HFFc6 (cell line): Measurements from ENCODE around the gene ELF2. TPM values are rescaled to one million over a fixed set of nuclear protein-coding genes. Genes with fewer than 3 reads are reported as not detected.
"Not testable (repeated sequence)": the region's sequence is repeated elsewhere in the genome, so short reads cannot be mapped to it uniquely, and the experiment has no call there.

ENCODE experiments used
- DNase-seq: peaks from one replicate; pipeline ENCODE4 v3.0.0-alpha.2; 2018
- H3K27ac Mint-ChIP-seq: 2 replicates; pipeline ENCODE4 v1.8.0; 2020; ENCODE audit warnings: mild to moderate bottlenecking, mixed read lengths
- H3K27me3 Mint-ChIP-seq: 2 replicates; pipeline ENCODE4 v1.8.0; 2021; ENCODE audit warnings: mild to moderate bottlenecking, moderate library complexity, mixed read lengths; ENCODE audit not compliant: insufficient read depth
- H3K36me3 Mint-ChIP-seq: 2 replicates; pipeline ENCODE4 v1.8.0; 2021; ENCODE audit warnings: low read depth, mixed read lengths
- H3K4me1 Mint-ChIP-seq: 2 replicates; pipeline ENCODE4 v1.8.0; 2020; ENCODE audit warnings: low read depth, mixed read lengths
- H3K4me3 Mint-ChIP-seq: 2 replicates; pipeline ENCODE4 v1.8.0; 2020; ENCODE audit warnings: mild to moderate bottlenecking, moderate library complexity, mixed read lengths
- H3K9me3 Mint-ChIP-seq: 2 replicates; pipeline ENCODE4 v1.8.0; 2020; ENCODE audit warnings: mild to moderate bottlenecking, mixed read lengths
- total RNA-seq, 6 experiments: library from RNA; stranded (reverse); fragmentation: NEBNext Ultra II Directional; extraction: Animal tissue kit (Norgen Biotek cat#: 25700); gene quantifications; 2 replicates in 1 of 6; 3 replicates in 5 of 6; pipeline ENCODE4 v1.2.3, GENCODE V29; 2021
- TF ChIP-seq, protein P1 (sequence below): fragments of 200-600 bp; sonication (generic); IDR thresholded peaks from 2 replicates; pipeline ENCODE4 v1.5.0; 2021; ENCODE audit warnings: antibody characterized with exemption, mild to moderate bottlenecking

Gene ELF2
- total RNA-seq, 6 experiments from 2014 or later = 17.6 to 23.3 (median 21.1) TPM

DNA sequence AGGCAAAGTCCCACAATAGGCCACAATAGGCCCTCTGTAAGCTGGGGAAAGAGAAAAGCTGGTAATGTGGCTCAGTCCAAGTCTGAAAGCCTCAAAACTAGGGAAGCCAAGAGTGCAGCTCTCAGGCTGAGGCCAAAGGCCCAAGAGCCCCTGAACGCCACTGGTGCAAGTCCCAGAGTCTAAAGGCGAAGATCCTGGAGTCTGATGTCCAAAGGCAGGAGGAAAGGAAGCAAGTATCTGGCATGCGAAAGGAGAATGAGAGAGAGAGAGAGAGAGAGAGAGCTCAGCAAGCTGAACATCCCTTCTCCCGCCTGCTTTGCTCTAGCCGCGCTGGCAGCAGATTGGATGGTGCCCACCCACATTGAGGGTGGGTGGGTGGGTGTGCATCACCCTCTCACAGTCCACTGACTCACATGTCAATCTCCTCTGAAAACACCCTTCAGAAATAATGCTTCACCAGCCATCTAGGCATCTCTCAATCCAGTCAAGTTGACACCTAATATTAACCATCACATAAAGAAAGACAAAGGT, 30.9 kb upstream of the ELF2 start:
- Mint-ChIP-seq H3K9me3 (no peaks in the 10 kb centered on the region), H3K4me1 (peaks cover 15% of the 10 kb centered on the region), H3K27me3 (no peaks in the 10 kb centered on the region), H3K4me3 (no peak overlapping the region), H3K27ac (no peak overlapping the region), H3K36me3 (no peaks in the 10 kb centered on the region)
- TF ChIP-seq, protein P1, sequence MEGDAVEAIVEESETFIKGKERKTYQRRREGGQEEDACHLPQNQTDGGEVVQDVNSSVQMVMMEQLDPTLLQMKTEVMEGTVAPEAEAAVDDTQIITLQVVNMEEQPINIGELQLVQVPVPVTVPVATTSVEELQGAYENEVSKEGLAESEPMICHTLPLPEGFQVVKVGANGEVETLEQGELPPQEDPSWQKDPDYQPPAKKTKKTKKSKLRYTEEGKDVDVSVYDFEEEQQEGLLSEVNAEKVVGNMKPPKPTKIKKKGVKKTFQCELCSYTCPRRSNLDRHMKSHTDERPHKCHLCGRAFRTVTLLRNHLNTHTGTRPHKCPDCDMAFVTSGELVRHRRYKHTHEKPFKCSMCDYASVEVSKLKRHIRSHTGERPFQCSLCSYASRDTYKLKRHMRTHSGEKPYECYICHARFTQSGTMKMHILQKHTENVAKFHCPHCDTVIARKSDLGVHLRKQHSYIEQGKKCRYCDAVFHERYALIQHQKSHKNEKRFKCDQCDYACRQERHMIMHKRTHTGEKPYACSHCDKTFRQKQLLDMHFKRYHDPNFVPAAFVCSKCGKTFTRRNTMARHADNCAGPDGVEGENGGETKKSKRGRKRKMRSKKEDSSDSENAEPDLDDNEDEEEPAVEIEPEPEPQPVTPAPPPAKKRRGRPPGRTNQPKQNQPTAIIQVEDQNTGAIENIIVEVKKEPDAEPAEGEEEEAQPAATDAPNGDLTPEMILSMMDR = no peak
- DNase-seq = no peak

DNA sequence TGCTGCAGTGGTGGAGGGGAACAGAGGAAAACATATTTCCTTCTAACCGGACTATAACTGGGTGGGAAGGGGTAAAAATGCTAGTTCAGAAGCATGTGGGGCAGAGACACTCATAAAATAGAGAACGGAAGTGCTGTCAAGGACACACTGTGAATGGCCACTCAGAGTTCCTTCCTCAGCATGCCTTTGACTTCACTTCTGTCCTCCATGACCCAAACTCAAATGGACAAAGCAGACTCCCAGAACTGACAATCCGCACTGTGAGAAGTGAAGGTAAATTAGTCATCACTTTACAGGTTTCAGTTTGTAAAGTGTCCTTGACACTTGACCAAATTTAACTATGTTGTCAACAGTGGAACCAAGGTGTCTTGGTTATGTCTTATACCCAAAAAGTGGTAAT, 30.2 kb upstream of the ELF2 start:
- TF ChIP-seq, protein P1 = no peak
- Mint-ChIP-seq H3K9me3 (no peaks in the 10 kb centered on the region), H3K27me3 (no peaks in the 10 kb centered on the region), H3K36me3 (no peaks in the 10 kb centered on the region), H3K27ac (no peak overlapping the region), H3K4me3 (no peak overlapping the region), H3K4me1 (peaks cover 15% of the 10 kb centered on the region)
- no peak for DNase-seq

DNA sequence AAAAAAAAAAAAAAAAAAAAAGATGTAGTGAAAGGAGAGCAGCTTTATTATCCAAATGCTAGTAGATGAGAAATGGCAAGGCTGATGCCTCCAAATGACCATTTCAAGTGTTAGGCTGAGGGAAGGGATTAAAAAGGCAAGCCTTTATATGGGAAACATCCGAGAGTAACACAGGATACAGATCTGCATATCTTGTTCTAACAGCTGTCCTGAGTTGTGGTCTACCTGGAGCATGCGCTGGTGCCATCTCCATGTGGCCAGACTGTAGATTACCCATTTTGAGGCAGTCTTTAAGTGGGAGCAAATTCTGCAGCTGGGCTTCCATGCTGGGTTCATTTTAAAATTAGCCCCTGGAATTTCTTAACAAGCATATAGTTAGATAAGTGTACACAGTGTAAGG, 26.0 kb upstream of the ELF2 start:
- DNase-seq = no peak
- H3K4me3 Mint-ChIP-seq = no peak overlapping the region
- no peaks in the 10 kb centered on the region for H3K9me3 Mint-ChIP-seq
- H3K27me3 Mint-ChIP-seq = peaks cover 8% of the 10 kb centered on the region
- H3K27ac Mint-ChIP-seq = no peak overlapping the region
- H3K36me3 Mint-ChIP-seq = no peaks in the 10 kb centered on the region
- TF ChIP-seq, protein P1 = no peak
- peaks cover 5% of the 10 kb centered on the region for H3K4me1 Mint-ChIP-seq

DNA sequence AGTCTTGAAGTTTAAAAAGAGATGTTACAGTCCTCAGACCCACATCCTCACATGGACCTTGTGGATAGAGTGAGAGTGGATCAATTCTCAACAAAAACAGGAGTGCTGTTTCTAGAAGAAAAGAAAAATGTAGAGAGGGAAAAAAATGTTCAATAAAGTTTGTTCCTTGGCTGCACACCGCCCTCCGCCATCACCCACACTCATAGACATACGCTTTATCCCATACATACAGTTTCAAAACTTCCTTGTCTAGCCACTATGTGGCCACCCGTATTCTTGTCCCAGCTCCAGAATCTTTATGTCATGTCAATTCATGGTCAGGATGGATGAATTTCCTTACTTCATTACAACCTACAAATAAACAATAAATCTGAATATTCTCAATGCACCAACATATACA, 23.5 kb upstream of the ELF2 start:
- Mint-ChIP-seq H3K9me3 (no peaks in the 10 kb centered on the region), H3K4me1 (no peaks in the 10 kb centered on the region), H3K36me3 (no peaks in the 10 kb centered on the region), H3K27ac (no peak overlapping the region), H3K27me3 (peaks cover 13% of the 10 kb centered on the region), H3K4me3 (no peak overlapping the region)
- no peak for DNase-seq
- TF ChIP-seq, protein P1 = no peak

DNA sequence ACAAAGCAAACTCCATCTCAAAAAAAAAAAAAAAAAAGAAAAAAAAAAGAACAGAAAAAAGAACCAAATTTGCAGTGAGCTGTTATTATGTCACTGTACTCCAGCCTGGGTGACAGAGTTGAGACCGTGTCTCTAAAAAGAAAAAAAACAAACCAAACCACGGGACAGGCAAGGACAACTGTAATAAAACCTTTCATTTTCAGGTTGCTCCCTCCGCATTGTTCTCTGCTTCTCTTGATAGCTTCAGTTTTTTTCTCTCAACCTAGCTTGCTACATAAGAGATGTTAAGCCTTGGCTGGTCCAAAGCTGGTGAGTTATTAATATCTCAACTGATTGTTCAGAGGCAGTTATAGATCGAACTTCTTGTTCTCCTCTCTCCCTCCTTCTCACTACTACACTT, 23.1 kb upstream of the ELF2 start:
- no peak for DNase-seq
- Mint-ChIP-seq H3K4me3 (no peak overlapping the region), H3K9me3 (no peaks in the 10 kb centered on the region), H3K4me1 (no peaks in the 10 kb centered on the region), H3K27ac (no peak overlapping the region), H3K27me3 (peaks cover 13% of the 10 kb centered on the region), H3K36me3 (no peaks in the 10 kb centered on the region)
- TF ChIP-seq, protein P1 = no peak

DNA sequence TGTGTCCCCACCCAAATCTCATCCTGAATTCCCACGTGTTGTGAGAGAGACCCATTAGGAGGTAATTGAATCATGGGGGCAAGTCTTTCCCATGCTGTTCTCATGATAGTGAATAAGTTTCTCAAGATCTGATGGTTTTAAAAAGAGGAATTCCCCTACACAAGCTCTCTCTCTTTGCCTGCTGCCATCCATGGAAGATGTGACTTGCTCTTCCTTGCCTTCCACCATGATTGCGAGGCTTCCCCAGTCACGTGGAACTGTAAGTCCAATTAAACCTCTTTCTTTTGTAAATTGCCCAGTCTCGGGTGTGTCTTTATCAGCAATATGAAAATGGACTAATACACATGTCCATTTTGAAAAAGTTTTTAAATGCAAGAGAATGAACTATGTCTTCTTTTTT, 20.2 kb upstream of the ELF2 start:
- not testable (repeated sequence) for H3K36me3 Mint-ChIP-seq, H3K4me3 Mint-ChIP-seq, H3K4me1 Mint-ChIP-seq, H3K27ac Mint-ChIP-seq, DNase-seq, H3K9me3 Mint-ChIP-seq
- H3K27me3 Mint-ChIP-seq = peaks cover 13% of the 10 kb centered on the region
